Keratinocyte (primary cell): ENCODE results near the gene RAX2. TPM values are rescaled to one million over a fixed set of nuclear protein-coding genes. Genes with fewer than 3 reads are reported as not detected.

Source experiments
- DNase-seq: peaks from one replicate; pipeline ENCODE4 v3.0.0-alpha.2; 2011; ENCODE audit warnings: low read depth, missing footprints, low spot score
- FAIRE-seq: peaks from 2 replicates; lab custom pipeline; 2011; peaks lifted over from hg19 to GRCh38; lab: Jason Lieb, UNC
- H2AFZ ChIP-seq: 2 replicates; pipeline ENCODE4 v1.6.0; 2012; ENCODE audit warnings: low read length, control low read depth, inconsistent platforms; ENCODE audit not compliant: control insufficient read depth
- H3K27ac ChIP-seq: 2 replicates; pipeline ENCODE4 v1.5.1; 2011; ENCODE audit warnings: low read length; ENCODE audit not compliant: control insufficient read depth, insufficient read depth
- H3K27me3 ChIP-seq: 3 replicates; pipeline ENCODE4 v1.6.0; 2011; ENCODE audit warnings: low read length; ENCODE audit not compliant: control insufficient read depth, insufficient read depth; ENCODE audit errors: extremely low read depth
- H3K36me3 ChIP-seq, 2 experiments: 2 replicates in 1 of 2; 3 replicates in 1 of 2; pipeline ENCODE4 v1.5.1; 2011; ENCODE audit warnings: low read length in 2 of 2, mild to moderate bottlenecking in 1 of 2; ENCODE audit not compliant: control insufficient read depth in 2 of 2, insufficient read depth in 2 of 2; ENCODE audit errors: extremely low read depth in 1 of 2
- H3K4me1 ChIP-seq: 3 replicates; pipeline ENCODE4 v1.5.1; 2011; ENCODE audit warnings: low read length; ENCODE audit not compliant: control insufficient read depth, insufficient read depth; ENCODE audit errors: extremely low read depth
- H3K4me2 ChIP-seq: 3 replicates; pipeline ENCODE4 v1.6.0; 2011; ENCODE audit warnings: low read depth, low read length; ENCODE audit not compliant: control insufficient read depth, insufficient read depth; ENCODE audit errors: extremely low read depth
- H3K4me3 ChIP-seq, 3 experiments: fragments of 200-600 bp in 1 of 3; sonication (generic) in 1 of 3; 2 replicates in 2 of 3; 3 replicates in 1 of 3; pipeline ENCODE4 v1.5.1; 2011 to 2016; ENCODE audit warnings: low read length in 3 of 3, mild to moderate bottlenecking in 3 of 3, control low read depth in 2 of 3, inconsistent platforms in 1 of 3, low read depth in 1 of 3, mixed read lengths in 1 of 3, mixed run types in 1 of 3, moderate library complexity in 1 of 3; ENCODE audit not compliant: control insufficient read depth in 2 of 3, insufficient read depth in 2 of 3; ENCODE audit errors: extremely low read depth in 1 of 3
- H3K79me2 ChIP-seq: 2 replicates; pipeline ENCODE4 v1.6.0; 2012; ENCODE audit warnings: low read length; ENCODE audit not compliant: control insufficient read depth, insufficient read depth
- H3K9ac ChIP-seq: 3 replicates; pipeline ENCODE4 v1.6.0; 2011; ENCODE audit warnings: low read length; ENCODE audit not compliant: control insufficient read depth, insufficient read depth; ENCODE audit errors: extremely low read depth
- H3K9me1 ChIP-seq: 3 replicates; pipeline ENCODE4 v1.6.0; 2011; ENCODE audit warnings: low read length; ENCODE audit not compliant: control insufficient read depth, insufficient read depth; ENCODE audit errors: extremely low read depth
- H3K9me3 ChIP-seq: 2 replicates; pipeline ENCODE4 v1.5.1; 2012; ENCODE audit warnings: low read depth, low read length; ENCODE audit not compliant: control insufficient read depth
- H4K20me1 ChIP-seq: 3 replicates; pipeline ENCODE4 v1.6.0; 2011; ENCODE audit warnings: low read length; ENCODE audit not compliant: control insufficient read depth, insufficient read depth; ENCODE audit errors: extremely low read depth
- CTCF ChIP-seq, 3 experiments: IDR thresholded peaks in 1 of 3; conservative IDR thresholded peaks in 1 of 3; optimal IDR thresholded peaks in 1 of 3; 2 replicates in 2 of 3; 3 replicates in 1 of 3; pipeline versions ENCODE3 to v1.5.1; 2011; ENCODE audit warnings: low read length in 3 of 3, mild to moderate bottlenecking in 3 of 3, moderate library complexity in 2 of 3, control low read depth in 1 of 3, inconsistent platforms in 1 of 3; ENCODE audit not compliant: insufficient read depth in 2 of 3; ENCODE audit errors: extremely low read depth in 1 of 3
- EZH2 ChIP-seq: IDR thresholded peaks from one replicate; pipeline ENCODE4 v1.6.1; 2012; ENCODE audit warnings: inconsistent platforms, mild to moderate bottlenecking, low read length, moderate library complexity
- dilution Hi-C: fragments of 300-500 bp; cut with MboI; formaldehyde crosslinking; loops from one replicate; pipeline ENCODE4 v1.7.0; 2020; ENCODE audit warnings: low sequenced_read_pairs; ENCODE audit not compliant: extremely low pct_ligation_motif_present
- polyA plus RNA-seq, 5 experiments: library from polyadenylated mRNA; depleted of rRNA in 3 of 5; stranded (reverse) in 3 of 5; stranded (forward) in 1 of 5; unstranded in 1 of 5; fragments of >200 nt; gene quantifications; 1 replicate in 1 of 5; 2 replicates in 3 of 5; 3 replicates in 1 of 5; pipeline versions ENCODE4 v1.2.1 to v1.2.3, GENCODE V29; 2011 to 2012; ENCODE audit warnings: missing spikeins in 2 of 5, low read depth in 1 of 5, low replicate concordance in 1 of 5

RAX2 gene
- polyA plus RNA-seq, 1 donor (not counting 4 experiments of a cell fraction or from before 2014, with no cell fraction given) = not detected

GRCh38 chr19:3734310-3734600 is 37.8 kb downstream of the RAX2 start:
- H3K4me3 ChIP-seq = no peak overlapping the region
- no peak overlapping the region for H3K27ac ChIP-seq
- H3K9me3 ChIP-seq = no peaks in the 10 kb centered on the region
- peaks cover 3% of the 10 kb centered on the region for H3K27me3 ChIP-seq
- dilution Hi-C loops = no loop called here
- H3K4me2 ChIP-seq = no peak overlapping the region
- FAIRE-seq = no peak
- DNase-seq = no peak
- no peak overlapping the region for H3K9ac ChIP-seq
- H3K9me1 ChIP-seq = no peaks in the 10 kb centered on the region
- H3K36me3 ChIP-seq = no peaks in the 10 kb centered on the region
- H4K20me1 ChIP-seq = no peaks in the 10 kb centered on the region
- no peaks in the 10 kb centered on the region for H3K79me2 ChIP-seq
- TF ChIP-seq EZH2 (no peak), CTCF (optimal IDR thresholded peaks at IDR 0.05 in 1 of 3, IDR thresholded peaks at IDR 0.05 in 1 of 3, conservative IDR thresholded peaks at IDR 0.05 in 1 of 3; ENCODE audit: extremely low read depth in 1 of 3, insufficient read depth in 2 of 3, low read length in 3 of 3) (no peak)
- no peaks in the 10 kb centered on the region for H3K4me1 ChIP-seq
- H2AFZ ChIP-seq = no peak overlapping the region

DNA sequence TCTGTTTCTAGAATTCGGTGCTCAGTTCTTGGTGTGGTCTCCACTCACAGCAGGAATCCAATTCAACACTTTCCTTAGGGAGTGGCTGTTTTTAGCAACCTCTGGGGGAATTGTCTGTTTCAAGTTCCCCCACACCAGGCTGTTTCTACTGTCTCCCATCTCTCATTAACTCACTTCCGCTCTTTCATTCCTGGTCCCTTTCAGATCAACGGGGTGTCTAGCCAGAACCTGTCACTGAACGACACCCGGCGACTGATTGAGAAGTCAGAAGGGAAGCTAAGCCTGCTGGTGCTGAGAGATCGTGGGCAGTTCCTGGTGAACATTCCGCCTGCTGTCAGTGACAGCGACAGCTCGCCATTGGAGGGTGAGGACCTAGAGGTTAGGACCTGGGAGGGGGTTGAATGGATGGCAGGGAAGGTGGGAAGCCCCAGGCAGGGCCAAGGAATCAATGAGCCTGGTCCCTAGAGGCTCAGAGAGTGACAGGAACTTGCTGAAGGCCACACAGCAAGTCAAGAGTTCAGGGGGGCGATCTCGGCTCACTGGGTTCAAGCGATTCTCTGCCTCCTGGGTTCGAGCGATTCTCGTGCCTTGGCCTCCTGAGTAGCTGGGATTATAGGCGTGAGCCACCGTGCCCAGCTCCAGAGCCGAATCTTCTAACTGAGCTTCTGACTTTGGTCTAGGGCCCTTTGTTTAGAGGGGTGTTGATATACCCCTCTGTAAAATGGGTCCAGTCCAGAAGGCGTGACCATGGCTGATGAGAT is 38.3 kb downstream of the RAX2 start:
- no peaks in the 10 kb centered on the region for H3K79me2 ChIP-seq
- no peak overlapping the region for H3K27ac ChIP-seq
- H3K4me2 ChIP-seq = no peak overlapping the region
- H4K20me1 ChIP-seq = no peaks in the 10 kb centered on the region
- no peaks in the 10 kb centered on the region for H3K9me3 ChIP-seq
- DNase-seq = no peak
- no peak overlapping the region for H3K9ac ChIP-seq
- no peaks in the 10 kb centered on the region for H3K9me1 ChIP-seq
- no peak overlapping the region for H2AFZ ChIP-seq
- FAIRE-seq = no peak
- no peak overlapping the region for H3K4me3 ChIP-seq
- no peaks in the 10 kb centered on the region for H3K4me1 ChIP-seq
- dilution Hi-C loops = no loop called here
- peaks cover 3% of the 10 kb centered on the region for H3K27me3 ChIP-seq
- TF ChIP-seq CTCF (optimal IDR thresholded peaks at IDR 0.05 in 1 of 3, IDR thresholded peaks at IDR 0.05 in 1 of 3, conservative IDR thresholded peaks at IDR 0.05 in 1 of 3; ENCODE audit: extremely low read depth in 1 of 3, insufficient read depth in 2 of 3, low read length in 3 of 3) (no peak), EZH2 (no peak)
- no peaks in the 10 kb centered on the region for H3K36me3 ChIP-seq
